PFSK-1 (cell line): ENCODE data around the gene KRT73.

ENCODE experiments used
- POLR2AphosphoS5 ChIP-seq: IDR thresholded peaks from 2 replicates; pipeline ENCODE4 v1.6.1; 2012; ENCODE audit warnings: low read depth, mild to moderate bottlenecking, control low read depth, low read length, moderate library complexity
- SIN3A ChIP-seq: IDR thresholded peaks from 2 replicates; pipeline ENCODE4 v1.6.1; 2012; ENCODE audit warnings: mild to moderate bottlenecking, low read length, moderate library complexity, borderline replicate concordance; ENCODE audit not compliant: insufficient read depth
- TAF1 ChIP-seq: IDR thresholded peaks from 2 replicates; pipeline ENCODE4 v1.6.1; 2012; ENCODE audit warnings: low read length, control low read depth, borderline replicate concordance; ENCODE audit not compliant: insufficient read depth
- TF ChIP-seq, protein P1 (sequence below), 2 experiments: IDR thresholded peaks; 2 replicates each; pipeline versions ENCODE4 v1.6.1 to v1.8.0; 2011 to 2012; ENCODE audit warnings: low read depth in 2 of 2, low read length in 2 of 2, control low read depth in 1 of 2, inconsistent platforms in 1 of 2, mild to moderate bottlenecking in 1 of 2, moderate library complexity in 1 of 2; ENCODE audit not compliant: insufficient read depth in 1 of 2

DNA sequence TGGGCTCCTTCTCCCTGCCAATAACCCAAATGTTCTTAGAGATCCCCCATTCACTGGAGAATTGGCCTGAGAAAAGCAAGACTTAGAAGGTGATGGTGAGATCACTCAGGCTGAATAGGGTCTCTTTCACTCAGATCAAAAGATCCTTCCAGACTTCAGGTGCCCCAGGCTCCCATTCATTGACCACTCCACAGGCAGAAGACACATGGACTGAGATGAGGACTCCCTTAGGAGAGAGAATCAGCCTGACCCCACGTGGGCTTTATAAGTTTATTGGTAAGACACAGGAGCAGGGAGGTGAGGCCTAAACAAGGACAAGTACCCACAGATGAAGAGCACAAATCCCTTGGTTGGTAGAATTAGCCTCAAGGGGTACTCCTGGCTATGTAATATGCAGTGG, 11.0 kb downstream of the KRT73 start:
- no peak for TF ChIP-seq TAF1
- TF ChIP-seq, protein P1, sequence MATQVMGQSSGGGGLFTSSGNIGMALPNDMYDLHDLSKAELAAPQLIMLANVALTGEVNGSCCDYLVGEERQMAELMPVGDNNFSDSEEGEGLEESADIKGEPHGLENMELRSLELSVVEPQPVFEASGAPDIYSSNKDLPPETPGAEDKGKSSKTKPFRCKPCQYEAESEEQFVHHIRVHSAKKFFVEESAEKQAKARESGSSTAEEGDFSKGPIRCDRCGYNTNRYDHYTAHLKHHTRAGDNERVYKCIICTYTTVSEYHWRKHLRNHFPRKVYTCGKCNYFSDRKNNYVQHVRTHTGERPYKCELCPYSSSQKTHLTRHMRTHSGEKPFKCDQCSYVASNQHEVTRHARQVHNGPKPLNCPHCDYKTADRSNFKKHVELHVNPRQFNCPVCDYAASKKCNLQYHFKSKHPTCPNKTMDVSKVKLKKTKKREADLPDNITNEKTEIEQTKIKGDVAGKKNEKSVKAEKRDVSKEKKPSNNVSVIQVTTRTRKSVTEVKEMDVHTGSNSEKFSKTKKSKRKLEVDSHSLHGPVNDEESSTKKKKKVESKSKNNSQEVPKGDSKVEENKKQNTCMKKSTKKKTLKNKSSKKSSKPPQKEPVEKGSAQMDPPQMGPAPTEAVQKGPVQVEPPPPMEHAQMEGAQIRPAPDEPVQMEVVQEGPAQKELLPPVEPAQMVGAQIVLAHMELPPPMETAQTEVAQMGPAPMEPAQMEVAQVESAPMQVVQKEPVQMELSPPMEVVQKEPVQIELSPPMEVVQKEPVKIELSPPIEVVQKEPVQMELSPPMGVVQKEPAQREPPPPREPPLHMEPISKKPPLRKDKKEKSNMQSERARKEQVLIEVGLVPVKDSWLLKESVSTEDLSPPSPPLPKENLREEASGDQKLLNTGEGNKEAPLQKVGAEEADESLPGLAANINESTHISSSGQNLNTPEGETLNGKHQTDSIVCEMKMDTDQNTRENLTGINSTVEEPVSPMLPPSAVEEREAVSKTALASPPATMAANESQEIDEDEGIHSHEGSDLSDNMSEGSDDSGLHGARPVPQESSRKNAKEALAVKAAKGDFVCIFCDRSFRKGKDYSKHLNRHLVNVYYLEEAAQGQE (IDR thresholded peaks at IDR 0.05; ENCODE audit: insufficient read depth in 1 of 2, low read depth in 2 of 2, low read length in 2 of 2), result no peak
- TF ChIP-seq POLR2AphosphoS5, result no peak
- no peak for TF ChIP-seq SIN3A
